ENCODE measurements around the gene INHA.

Gene INHA

DNA sequence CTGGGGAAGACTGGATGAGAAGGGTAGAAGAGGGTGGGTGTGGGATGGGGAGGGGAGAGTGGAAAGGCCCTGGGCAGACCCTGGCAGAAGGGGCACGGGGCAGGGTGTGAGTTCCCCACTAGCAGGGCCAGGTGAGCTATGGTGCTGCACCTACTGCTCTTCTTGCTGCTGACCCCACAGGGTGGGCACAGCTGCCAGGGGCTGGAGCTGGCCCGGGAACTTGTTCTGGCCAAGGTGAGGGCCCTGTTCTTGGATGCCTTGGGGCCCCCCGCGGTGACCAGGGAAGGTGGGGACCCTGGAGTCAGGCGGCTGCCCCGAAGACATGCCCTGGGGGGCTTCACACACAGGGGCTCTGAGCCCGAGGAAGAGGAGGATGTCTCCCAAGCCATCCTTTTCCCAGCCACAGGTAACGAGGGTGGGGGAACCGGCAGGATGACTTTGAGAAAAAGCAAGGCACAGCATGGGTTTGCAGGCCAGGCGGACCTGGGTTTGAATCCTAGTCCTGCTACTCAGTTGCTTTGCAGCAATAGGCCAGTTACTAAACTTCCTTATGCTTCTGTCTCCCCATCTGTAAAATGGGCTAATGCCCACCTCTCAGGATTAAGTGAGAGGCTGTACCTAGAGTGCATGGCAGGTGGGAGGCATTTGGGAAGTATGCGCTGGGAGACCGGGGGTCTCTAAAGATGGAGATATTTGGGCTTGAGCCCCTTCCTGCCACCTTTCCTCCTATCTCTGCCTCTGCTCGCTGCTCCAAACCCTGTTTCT lies at the start of gene INHA:
TSS of gene INHA (plus strand) at position 74 of the 765 bp plus-strand sequence. CDS start at position 139, 65 bp downstream.
- TF ChIP-seq GATA1 (IDR thresholded peaks at IDR 0.05; ENCODE audit: low read depth, low read length) (no peak), POLR2A (IDR thresholded peaks at IDR 0.05; ENCODE audit: low read length) (no peak)
- no peak for DNase-seq

GRCh38 chr2:219523031-219523671 lies 49.0 kb upstream of the INHA start:
- peak; percentile 38 to 44 for DNase-seq
- TF ChIP-seq POLR2A (IDR thresholded peaks at IDR 0.05; ENCODE audit: low read length), result no peak
- no peak for TF ChIP-seq GATA1 (IDR thresholded peaks at IDR 0.05; ENCODE audit: low read depth, low read length)

DNA sequence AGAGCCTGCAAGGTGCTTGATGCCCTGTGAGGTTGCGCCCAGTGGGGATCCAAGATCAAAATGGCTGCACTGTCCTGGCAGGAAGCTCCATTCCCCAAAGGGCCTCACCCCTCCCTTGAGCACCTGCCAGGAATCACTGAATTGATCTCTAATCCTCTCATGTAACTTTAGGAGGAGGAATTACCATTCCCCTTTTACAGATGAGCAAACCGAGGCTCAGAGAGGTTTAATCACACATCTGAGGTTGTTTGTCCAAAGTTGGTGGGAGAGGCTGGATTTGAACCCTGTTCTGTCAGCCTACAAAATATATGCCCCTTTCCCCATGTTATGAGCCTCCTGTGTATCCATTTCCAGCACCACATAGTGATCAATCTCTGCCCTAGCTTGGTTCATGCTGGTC lies 47.3 kb upstream of the INHA start:
- DNase-seq, result no peak
- TF ChIP-seq POLR2A (IDR thresholded peaks at IDR 0.05; ENCODE audit: low read length), result no peak
- TF ChIP-seq GATA1 (IDR thresholded peaks at IDR 0.05; ENCODE audit: low read depth, low read length), result no peak

GRCh38 chr2:219525533-219526232 lies 46.4 kb upstream of the INHA start:
- peak; percentile 84 to 88 for DNase-seq
- TF ChIP-seq GATA1 (IDR thresholded peaks at IDR 0.05; ENCODE audit: low read depth, low read length) (peak; percentile 78), POLR2A (IDR thresholded peaks at IDR 0.05; ENCODE audit: low read length) (no peak)

DNA sequence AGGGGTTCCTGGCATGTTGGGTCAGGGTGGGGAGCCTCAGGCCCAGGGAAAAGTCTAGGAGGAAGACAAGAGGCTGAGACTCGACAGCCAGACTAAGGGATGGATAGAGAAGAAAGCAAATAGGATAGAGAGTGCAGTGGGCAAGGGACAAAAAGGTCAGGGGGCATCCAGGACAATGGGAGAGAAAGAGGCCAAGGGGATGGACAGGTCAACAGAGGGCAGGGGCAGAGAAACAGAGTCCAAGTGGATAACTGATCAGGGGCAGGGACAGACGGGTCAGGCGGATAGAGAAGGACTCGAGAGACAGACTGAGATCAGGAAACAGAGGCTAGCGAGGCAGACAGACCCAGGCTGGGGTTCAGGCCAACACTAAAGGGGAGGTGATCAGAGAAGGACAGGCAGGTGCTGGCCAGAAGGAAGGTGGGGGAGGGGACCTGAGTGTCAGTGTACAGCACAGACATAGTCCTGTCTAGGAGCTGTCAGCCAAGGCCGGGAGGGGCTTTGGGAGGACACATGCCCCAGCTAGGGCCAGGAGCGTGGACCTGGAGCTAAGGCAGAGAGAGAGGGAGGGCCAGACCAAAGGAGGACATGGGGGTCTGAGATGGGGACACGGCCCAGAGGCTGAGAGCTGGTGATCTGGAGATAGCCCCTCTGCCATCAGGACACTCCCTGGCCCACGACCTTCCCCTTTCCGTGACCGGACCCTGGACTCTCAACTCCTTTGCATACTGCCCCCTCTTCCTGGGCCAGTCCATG lies 45.6 kb upstream of the INHA start:
- TF ChIP-seq GATA1 (IDR thresholded peaks at IDR 0.05; ENCODE audit: low read depth, low read length), result no peak
- no peak for TF ChIP-seq POLR2A (IDR thresholded peaks at IDR 0.05; ENCODE audit: low read length)
- DNase-seq, result no peak

DNA sequence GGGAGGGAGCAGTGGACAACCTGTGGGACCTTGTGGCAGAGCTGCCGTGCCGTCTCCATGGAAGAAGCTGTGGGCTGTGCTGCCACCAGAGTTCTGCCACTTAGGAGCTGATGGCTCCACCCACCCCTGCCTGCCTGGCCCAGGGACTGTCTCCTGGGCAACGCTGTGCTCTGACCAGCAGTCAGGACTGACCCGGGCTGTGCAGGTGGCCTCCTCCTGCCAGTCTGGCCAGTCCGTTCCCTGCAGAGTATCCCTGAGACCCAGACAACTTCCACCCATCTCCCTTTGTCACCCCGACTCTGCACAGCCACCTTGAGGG lies 45.1 kb upstream of the INHA start:
- no peak for DNase-seq
- TF ChIP-seq GATA1 (IDR thresholded peaks at IDR 0.05; ENCODE audit: low read depth, low read length), result no peak
- TF ChIP-seq POLR2A (IDR thresholded peaks at IDR 0.05; ENCODE audit: low read length), result no peak

GRCh38 chr2:219527472-219527871 lies 44.6 kb upstream of the INHA start:
- no peak for DNase-seq
- TF ChIP-seq GATA1 (IDR thresholded peaks at IDR 0.05; ENCODE audit: low read depth, low read length) (no peak), POLR2A (IDR thresholded peaks at IDR 0.05; ENCODE audit: low read length) (no peak)

DNA sequence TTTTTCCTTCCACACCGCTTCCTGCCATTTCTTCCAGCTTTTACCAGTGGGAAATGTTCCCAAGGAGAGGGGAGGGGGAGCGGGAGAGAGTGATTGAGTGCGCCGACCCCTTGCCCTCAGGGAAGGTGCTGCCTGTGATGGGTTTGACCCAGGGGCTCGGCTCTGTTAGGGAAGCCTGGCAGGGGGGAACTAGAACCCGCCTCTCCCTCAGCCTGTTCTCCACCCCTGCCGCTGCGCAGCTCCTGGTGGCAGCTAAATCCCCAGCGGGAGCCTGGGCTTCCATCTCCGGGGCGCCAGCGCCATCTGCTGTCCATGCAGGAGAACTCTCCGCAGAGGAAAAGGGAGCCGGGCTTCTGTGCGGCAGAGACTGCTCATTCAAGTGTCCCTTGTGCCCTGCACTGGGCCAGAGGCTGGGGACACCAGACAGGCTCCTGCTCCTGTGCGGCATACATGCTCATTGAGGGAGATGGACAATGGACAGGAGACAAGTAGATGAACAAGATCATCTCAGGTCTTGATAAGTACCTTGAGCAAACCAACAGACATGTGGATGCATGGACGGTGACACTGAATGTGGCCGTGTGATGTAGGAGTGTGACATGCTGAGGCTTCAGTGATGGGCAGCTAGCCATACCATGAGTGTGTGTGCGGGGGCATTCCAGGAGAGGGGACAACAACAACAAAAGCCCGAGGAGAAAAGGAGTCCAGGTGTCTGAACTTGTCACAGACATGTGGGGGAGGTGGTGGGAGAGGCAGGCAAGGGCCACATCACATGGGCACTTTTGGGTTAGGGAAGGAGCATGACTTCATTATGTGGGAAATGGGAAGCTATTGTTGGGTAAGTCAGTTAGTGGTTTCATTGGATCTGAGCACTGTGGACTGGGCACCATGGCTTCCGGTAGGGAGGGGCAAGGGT lies 41.8 kb upstream of the INHA start:
- TF ChIP-seq GATA1 (IDR thresholded peaks at IDR 0.05; ENCODE audit: low read depth, low read length) (no peak), POLR2A (IDR thresholded peaks at IDR 0.05; ENCODE audit: low read length) (no peak)
- peak; percentile 88 to 93 for DNase-seq

- no peak for TF ChIP-seq POLR2A (IDR thresholded peaks at IDR 0.05; ENCODE audit: low read length)
- TF ChIP-seq GATA1 (IDR thresholded peaks at IDR 0.05; ENCODE audit: low read depth, low read length), result no peak
- DNase-seq, result no peak
Observed at GRCh38 chr2:219531639-219532377, 40.3 kb upstream of the INHA start.

DNA sequence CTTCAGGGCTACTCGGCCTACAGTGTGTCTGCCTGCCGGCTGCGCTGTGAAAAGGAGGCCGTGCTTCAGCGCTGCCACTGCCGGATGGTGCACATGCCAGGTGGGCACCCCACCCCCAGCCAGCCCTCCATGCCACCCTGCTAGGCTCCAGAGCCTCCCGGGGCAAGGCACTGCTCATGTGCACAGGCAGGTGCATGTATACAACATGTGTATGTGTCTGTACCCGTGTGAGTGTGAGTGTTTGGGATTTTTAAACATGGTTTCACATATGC lies 39.8 kb upstream of the INHA start:
- TF ChIP-seq GATA1 (IDR thresholded peaks at IDR 0.05; ENCODE audit: low read depth, low read length), result no peak
- TF ChIP-seq POLR2A (IDR thresholded peaks at IDR 0.05; ENCODE audit: low read length), result no peak
- no peak for DNase-seq

DNA sequence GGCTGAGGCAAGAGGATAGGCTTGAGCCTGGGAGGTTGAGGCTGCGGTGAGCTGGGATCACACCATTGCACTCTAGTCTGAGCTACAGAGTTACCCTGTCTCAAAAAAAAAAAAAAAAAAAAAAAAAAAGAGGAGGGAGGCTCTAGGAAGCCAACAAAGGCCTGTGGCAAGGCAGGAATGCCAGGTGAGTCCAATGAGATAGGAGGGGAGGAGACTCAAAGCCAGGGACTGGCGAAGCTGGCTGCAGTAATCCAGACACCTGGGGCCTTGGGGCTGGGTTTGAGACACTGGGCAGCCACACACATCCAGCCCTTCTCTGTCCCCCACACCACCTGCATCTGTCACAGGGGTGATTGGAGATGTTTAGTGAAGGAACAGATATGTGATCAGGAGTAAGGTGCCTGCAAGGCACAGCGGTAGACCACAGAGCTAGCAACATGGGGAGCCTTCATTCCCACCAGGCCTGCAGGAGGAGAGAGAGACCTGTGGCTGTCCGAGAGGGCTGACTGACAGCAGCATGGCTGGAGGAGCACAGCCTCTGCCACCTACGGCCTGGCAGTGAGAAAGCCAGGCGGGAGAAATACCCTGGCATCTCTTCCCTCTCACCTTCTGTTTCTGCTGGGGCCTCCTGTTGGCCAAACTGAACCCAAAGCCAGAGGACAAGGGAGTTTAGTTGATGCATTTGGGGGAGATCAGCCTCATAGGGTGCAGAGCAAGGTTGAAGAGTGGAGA lies 38.0 kb upstream of the INHA start:
- no peak for TF ChIP-seq POLR2A (IDR thresholded peaks at IDR 0.05; ENCODE audit: low read length)
- no peak for DNase-seq

DNA sequence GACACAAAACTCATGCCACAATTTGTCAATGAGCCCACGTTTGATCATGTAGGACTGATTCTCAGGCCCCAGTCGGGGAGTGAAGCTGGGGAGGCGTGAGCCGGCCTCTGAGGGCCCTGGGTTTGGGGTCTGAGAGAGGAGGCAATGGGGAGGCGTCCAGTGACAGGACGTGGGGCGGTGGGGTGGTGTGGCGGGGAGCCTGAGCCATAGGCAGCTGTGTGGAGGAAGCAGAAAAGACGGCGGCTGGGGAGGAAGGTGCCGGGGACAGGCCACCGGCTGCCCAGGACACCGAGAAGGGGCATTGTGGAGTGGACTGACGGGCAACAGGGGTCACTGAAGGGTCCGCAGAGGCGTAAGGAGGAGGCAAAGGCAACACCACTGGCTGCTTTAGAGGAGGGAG lies 35.7 kb upstream of the INHA start:
- TF ChIP-seq GATA1 (IDR thresholded peaks at IDR 0.05; ENCODE audit: low read depth, low read length) (no peak), POLR2A (IDR thresholded peaks at IDR 0.05; ENCODE audit: low read length) (no peak)
- no peak for DNase-seq
